Glutamatergic neuron (in vitro differentiated cells): ENCODE results near the gene FAM174C. TPM values are rescaled to one million over a fixed set of nuclear protein-coding genes. Genes with fewer than 3 reads are reported as not detected.

Experiments
- DNase-seq: peaks from one replicate; pipeline ENCODE4 v3.0.0; 2022
- H3K27ac Mint-ChIP-seq: one replicate; pipeline ENCODE4 v1.8.0; 2020; ENCODE audit warnings: mild to moderate bottlenecking, mixed read lengths, inconsistent platforms; ENCODE audit not compliant: unreplicated experiment
- H3K27me3 Mint-ChIP-seq: one replicate; pipeline ENCODE4 v1.8.0; 2020; ENCODE audit warnings: mild to moderate bottlenecking, moderate library complexity, mixed read lengths, inconsistent platforms; ENCODE audit not compliant: unreplicated experiment
- H3K36me3 Mint-ChIP-seq: one replicate; pipeline ENCODE4 v1.8.0; 2020; ENCODE audit warnings: mild to moderate bottlenecking, mixed read lengths, inconsistent platforms; ENCODE audit not compliant: unreplicated experiment
- H3K4me1 Mint-ChIP-seq: one replicate; pipeline ENCODE4 v1.8.0; 2020; ENCODE audit warnings: mild to moderate bottlenecking, low read depth, mixed read lengths, inconsistent platforms; ENCODE audit not compliant: unreplicated experiment
- H3K4me3 Mint-ChIP-seq: one replicate; pipeline ENCODE4 v1.8.0; 2020; ENCODE audit warnings: mild to moderate bottlenecking, mixed read lengths, inconsistent platforms; ENCODE audit not compliant: unreplicated experiment
- H3K9me3 Mint-ChIP-seq: one replicate; pipeline ENCODE4 v1.8.0; 2020; ENCODE audit warnings: mild to moderate bottlenecking, moderate library complexity, mixed read lengths, inconsistent platforms; ENCODE audit not compliant: unreplicated experiment
- total RNA-seq: library from RNA; stranded (reverse); fragmentation: NEBNext Ultra II Directional; extraction: Animal tissue kit (Norgen Biotek cat#: 25700); gene quantifications from one replicate; pipeline ENCODE4 v1.2.1, GENCODE V29; 2021; ENCODE audit not compliant: unreplicated experiment
- TF ChIP-seq, protein P1 (sequence below): fragments of 200-600 bp; sonication (generic); IDR thresholded peaks from one replicate; pipeline ENCODE4 v1.5.0; 2021; ENCODE audit not compliant: partially characterized antibody, unreplicated experiment

Gene FAM174C
- total RNA-seq, 1 donor from 2014 or later: 17.3 TPM

DNA sequence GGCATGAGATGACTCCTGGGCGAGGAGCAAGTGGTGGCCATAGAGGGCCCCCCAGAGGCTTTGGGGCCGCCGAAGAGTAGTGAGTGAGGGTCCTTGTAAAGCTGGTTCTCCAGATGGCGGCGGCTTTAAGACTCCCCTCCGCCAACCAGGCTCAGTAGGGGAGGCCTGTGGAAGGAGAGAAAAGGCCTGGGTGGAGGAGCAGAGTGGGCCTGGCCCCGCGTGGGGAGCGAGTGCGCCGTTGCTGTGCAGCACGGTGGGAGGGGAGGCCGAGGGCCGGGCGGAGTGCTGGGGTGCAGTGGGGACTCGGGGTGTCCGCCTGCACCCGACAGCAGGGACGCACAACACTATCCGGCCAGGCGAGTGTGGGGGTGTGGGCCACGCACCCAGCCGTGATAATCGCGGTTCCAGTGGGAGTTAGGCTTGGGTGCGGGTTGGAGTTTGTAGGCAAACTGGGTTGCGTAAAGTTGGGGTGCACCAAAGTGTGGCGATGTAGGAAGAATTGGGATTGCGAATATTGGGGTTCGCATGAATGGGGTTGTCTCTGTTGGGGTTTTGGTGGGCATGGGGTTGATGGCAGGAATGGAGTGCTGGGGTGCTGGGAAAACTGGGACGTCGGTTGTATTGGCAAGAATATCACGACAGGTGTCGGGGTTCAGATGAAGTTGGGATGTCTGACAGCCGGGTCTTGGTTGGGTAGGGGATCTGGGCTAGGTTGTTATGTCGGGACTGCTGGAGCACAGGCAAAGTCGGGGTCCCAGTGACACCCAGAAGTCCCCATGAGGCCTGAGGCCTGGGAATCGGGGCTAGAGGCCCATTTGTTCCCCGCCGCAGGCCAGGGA, 6.9 kb upstream of the FAM174C start:
- peaks cover 40% of the 10 kb centered on the region for H3K4me1 Mint-ChIP-seq
- peaks cover 18% of the 10 kb centered on the region for H3K27me3 Mint-ChIP-seq
- H3K27ac Mint-ChIP-seq: peak overlapping the region; percentile 90
- no peaks in the 10 kb centered on the region for H3K36me3 Mint-ChIP-seq
- peak overlapping the region; percentile 76 for H3K4me3 Mint-ChIP-seq
- H3K9me3 Mint-ChIP-seq: peaks cover 19% of the 10 kb centered on the region
- TF ChIP-seq, protein P1, sequence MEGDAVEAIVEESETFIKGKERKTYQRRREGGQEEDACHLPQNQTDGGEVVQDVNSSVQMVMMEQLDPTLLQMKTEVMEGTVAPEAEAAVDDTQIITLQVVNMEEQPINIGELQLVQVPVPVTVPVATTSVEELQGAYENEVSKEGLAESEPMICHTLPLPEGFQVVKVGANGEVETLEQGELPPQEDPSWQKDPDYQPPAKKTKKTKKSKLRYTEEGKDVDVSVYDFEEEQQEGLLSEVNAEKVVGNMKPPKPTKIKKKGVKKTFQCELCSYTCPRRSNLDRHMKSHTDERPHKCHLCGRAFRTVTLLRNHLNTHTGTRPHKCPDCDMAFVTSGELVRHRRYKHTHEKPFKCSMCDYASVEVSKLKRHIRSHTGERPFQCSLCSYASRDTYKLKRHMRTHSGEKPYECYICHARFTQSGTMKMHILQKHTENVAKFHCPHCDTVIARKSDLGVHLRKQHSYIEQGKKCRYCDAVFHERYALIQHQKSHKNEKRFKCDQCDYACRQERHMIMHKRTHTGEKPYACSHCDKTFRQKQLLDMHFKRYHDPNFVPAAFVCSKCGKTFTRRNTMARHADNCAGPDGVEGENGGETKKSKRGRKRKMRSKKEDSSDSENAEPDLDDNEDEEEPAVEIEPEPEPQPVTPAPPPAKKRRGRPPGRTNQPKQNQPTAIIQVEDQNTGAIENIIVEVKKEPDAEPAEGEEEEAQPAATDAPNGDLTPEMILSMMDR: no peak
- DNase-seq: no peak

DNA sequence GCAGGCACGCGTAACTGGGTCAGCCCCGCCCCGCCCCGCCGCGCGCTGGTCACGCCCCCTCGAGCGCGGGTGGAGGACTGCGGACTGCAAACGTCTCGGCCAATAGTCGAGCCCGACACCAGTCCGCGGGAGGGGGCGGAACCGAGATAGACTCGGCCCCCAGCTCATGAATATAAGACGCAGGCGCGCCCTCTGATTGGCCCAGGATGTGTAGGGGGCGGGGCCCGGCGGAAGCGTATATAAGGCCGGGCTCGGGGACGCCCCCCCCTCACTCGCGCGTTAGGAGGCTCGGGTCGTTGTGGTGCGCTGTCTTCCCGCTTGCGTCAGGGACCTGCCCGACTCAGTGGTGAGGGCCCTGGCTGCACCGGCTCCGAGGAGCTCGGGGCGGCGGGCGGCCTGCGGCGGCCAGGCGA, 6.3 kb upstream of the FAM174C start, which contains the start of gene CIRBP:
Gene CIRBP, plus strand, starts transcription at position 268 of the 413 bp plus-strand sequence. CDS start 1,602 bp downstream, outside the sequence.
- Mint-ChIP-seq H3K27ac (peak within 1 kb of the TSS; percentile 90), H3K4me1 (peaks cover 44% of the 10 kb centered on the region), H3K4me3 (peak within 1 kb of the TSS; percentile 89), H3K27me3 (peaks cover 22% of the 10 kb centered on the region), H3K36me3 (no peaks in the 10 kb centered on the region), H3K9me3 (peaks cover 24% of the 10 kb centered on the region)
- DNase-seq: peak; percentile 99
- TF ChIP-seq, protein P1: no peak

DNA sequence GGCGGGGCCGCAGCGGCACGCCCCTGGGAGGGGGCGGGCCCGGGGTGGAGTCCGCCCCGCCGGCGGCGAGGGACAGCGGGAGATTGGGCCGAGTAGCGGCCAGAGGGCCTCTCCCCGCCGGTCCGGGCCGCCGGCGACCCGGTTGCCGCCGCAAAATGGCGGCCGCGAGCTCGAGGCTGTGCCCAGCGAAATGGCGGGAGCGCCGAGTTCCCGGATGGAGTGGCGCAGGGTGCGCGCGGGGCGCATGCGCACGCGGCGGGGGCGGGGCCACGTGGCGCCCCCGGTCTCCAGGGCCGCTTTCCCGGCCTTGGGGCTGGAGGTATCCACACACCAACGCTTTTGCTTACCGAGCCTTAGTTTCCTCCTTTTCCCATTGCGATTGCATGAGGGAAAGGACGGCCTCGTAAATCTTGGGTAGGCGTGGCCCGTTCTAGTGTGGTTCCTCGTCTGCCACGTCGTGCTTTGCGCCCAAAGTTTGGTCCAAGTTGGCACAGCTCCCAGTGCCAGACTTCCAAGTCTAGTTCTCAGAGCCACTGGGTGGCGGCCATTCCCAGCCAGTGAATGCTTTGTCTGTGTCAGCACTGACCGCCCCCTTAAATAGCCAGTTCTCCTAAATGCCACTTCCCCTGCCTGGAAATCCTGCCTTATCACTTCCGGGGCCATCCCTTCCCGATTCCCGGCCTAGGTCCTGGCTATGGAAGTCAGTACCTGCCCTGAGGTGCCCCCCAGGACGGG, 5.7 kb upstream of the FAM174C start:
- H3K27ac Mint-ChIP-seq: peak overlapping the region; percentile 73
- H3K4me1 Mint-ChIP-seq: peaks cover 44% of the 10 kb centered on the region
- H3K9me3 Mint-ChIP-seq: peaks cover 22% of the 10 kb centered on the region
- peak overlapping the region; percentile 89 for H3K4me3 Mint-ChIP-seq
- H3K36me3 Mint-ChIP-seq: no peaks in the 10 kb centered on the region
- DNase-seq: peak; percentile 89
- H3K27me3 Mint-ChIP-seq: peaks cover 21% of the 10 kb centered on the region
- TF ChIP-seq, protein P1: no peak

DNA sequence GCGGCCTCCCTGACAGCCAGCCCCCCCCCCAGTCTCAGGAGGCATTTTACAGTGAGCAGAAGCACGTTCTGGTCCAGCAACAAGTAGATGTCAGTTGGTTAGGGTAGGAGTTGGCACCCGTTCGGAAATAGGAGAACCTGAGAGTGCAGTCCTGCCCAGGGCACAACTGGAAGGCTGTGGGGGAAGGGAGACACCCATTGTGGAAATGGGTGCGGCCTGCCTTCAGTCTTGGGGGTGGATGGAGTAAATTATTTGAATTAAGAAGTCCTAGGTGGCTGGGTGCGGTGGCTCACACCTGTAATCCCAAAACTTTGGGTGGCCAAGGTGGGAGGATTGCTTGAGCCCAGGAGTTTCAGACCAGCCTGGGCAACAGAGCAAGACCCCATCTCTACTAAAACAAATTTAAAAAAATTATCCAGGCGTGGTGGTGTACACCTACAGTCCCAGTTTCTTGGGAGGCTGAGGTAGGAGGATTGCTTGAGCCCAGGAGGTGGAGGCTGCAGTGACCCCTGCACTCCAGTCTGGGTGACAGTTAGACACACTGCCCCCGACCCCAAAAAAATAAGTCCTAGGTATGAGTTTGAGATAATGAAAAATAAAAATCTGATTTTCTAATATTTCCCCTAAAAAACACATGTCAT, 5.0 kb upstream of the FAM174C start:
- no peaks in the 10 kb centered on the region for H3K36me3 Mint-ChIP-seq
- H3K4me1 Mint-ChIP-seq: peaks cover 37% of the 10 kb centered on the region
- DNase-seq: no peak
- peaks cover 22% of the 10 kb centered on the region for H3K9me3 Mint-ChIP-seq
- H3K27ac Mint-ChIP-seq: peak overlapping the region; percentile 73
- H3K27me3 Mint-ChIP-seq: peaks cover 20% of the 10 kb centered on the region
- TF ChIP-seq, protein P1: no peak
- peak overlapping the region; percentile 89 for H3K4me3 Mint-ChIP-seq
